HepG2 (cell line): ENCODE measurements around the gene LSM10. TPM values are rescaled to one million over a fixed set of nuclear protein-coding genes. Genes with fewer than 3 reads are reported as not detected.

Source experiments
- ARID4A ChIP-seq: sonication (generic); formaldehyde crosslinking; IDR thresholded peaks from 2 replicates; pipeline ENCODE4 v1.5.0; 2020; ENCODE audit warnings: mild to moderate bottlenecking, missing genetic modification reagents, borderline replicate concordance
- ATF7 ChIP-seq, 2 experiments: fragments of 450-650 bp in 1 of 2; sonication (generic) in 1 of 2; formaldehyde crosslinking in 1 of 2; IDR thresholded peaks; 2 replicates each; pipeline versions ENCODE4 v1.4.0 to v1.6.1; 2016 to 2020; ENCODE audit warnings: antibody characterized with exemption in 1 of 2, mild to moderate bottlenecking in 1 of 2, missing genetic modification reagents in 1 of 2
- ATF7-NPFF ChIP-seq: sonication (generic); formaldehyde crosslinking; IDR thresholded peaks from 2 replicates; pipeline ENCODE4 v1.8.1; 2023; ENCODE audit warnings: mild to moderate bottlenecking, low read depth, missing genetic modification reagents, moderate library complexity
- E2F1 ChIP-seq: sonication (generic); formaldehyde crosslinking; IDR thresholded peaks from 2 replicates; pipeline ENCODE4 v1.5.0; 2020; ENCODE audit warnings: missing genetic modification reagents
- FOXO4 ChIP-seq: sonication (generic); formaldehyde crosslinking; conservative IDR thresholded peaks from 2 replicates; pipeline ENCODE4 v1.8.1; 2023; ENCODE audit warnings: missing genetic modification reagents
- FOXP1 ChIP-seq, 2 experiments: fragments of 450-650 bp in 1 of 2; IDR thresholded peaks; 2 replicates each; pipeline ENCODE4 v1.6.1; 2017 to 2018; ENCODE audit warnings: antibody characterized with exemption in 1 of 2
- HMGXB4 ChIP-seq, 2 experiments: sonication (generic) in 1 of 2; formaldehyde crosslinking in 1 of 2; IDR thresholded peaks; 2 replicates each; pipeline versions ENCODE4 v1.4.0 to v1.6.1; 2018 to 2020; ENCODE audit warnings: missing genetic modification reagents in 2 of 2, borderline replicate concordance in 1 of 2, low read depth in 1 of 2, mild to moderate bottlenecking in 1 of 2, missing biosample characterization in 1 of 2
- MNT ChIP-seq: fragments of 450-650 bp; IDR thresholded peaks from 2 replicates; pipeline ENCODE4 v1.6.1; 2016
- PHF20 ChIP-seq: sonication (generic); formaldehyde crosslinking; IDR thresholded peaks from 2 replicates; pipeline ENCODE4 v1.5.0; 2020; ENCODE audit warnings: mild to moderate bottlenecking, missing genetic modification reagents
- SIN3A ChIP-seq: IDR thresholded peaks from 2 replicates; pipeline ENCODE4 v1.6.1; 2011; ENCODE audit warnings: low read depth, mild to moderate bottlenecking, control low read depth, low read length, borderline replicate concordance
- SMARCE1 ChIP-seq: fragments of 450-650 bp; IDR thresholded peaks from 2 replicates; pipeline ENCODE4 v1.6.1; 2017; ENCODE audit warnings: borderline replicate concordance
- ZNF777 ChIP-seq: sonication (generic); formaldehyde crosslinking; IDR thresholded peaks from 2 replicates; pipeline ENCODE4 v1.4.0; 2020; ENCODE audit warnings: missing genetic modification reagents
- ZNF800 ChIP-seq: sonication (generic); formaldehyde crosslinking; IDR thresholded peaks from 2 replicates; pipeline ENCODE4 v1.4.0; 2020; ENCODE audit warnings: missing genetic modification reagents
- polyA plus RNA-seq, 8 experiments: library from polyadenylated mRNA; depleted of rRNA in 3 of 8; stranded (reverse) in 7 of 8; unstranded in 1 of 8; fragments of >200 nt; fragmentation: Illumina TruSeq in 4 of 8; extraction: Trizol in 4 of 8; gene quantifications; 2 replicates each; pipeline versions ENCODE4 v1.2.1 to v1.2.3, GENCODE V29; 2011 to 2016; ENCODE audit warnings: low read depth in 4 of 8, missing spikeins in 1 of 8, mixed read lengths in 1 of 8; ENCODE audit not compliant: insufficient read depth in 1 of 8
- total RNA-seq, 5 experiments: library from RNA; depleted of rRNA; stranded (reverse); fragments of >200 nt; fragmentation: Illumina TruSeq; extraction: Trizol; gene quantifications; 2 replicates each; pipeline ENCODE4 v1.2.3, GENCODE V29; 2016; ENCODE audit warnings: low read depth in 1 of 5

Gene LSM10
- total and polyA plus RNA-seq, 2 of the 13 experiments (the other 11 are each of a cell fraction or from before 2014, with no cell fraction given): 14.0 to 52.0 TPM

GRCh38 chr1:36397378-36398230 lies at the start of gene LSM10 (continued):
- peak in 1 of 2 experiments; percentile 53; a peak in 1 of 4 replicates for TF ChIP-seq HMGXB4 (CRISPR knock-in tag; IDR thresholded peaks at IDR 0.05; ENCODE audit: borderline replicate concordance in 1 of 2, low read depth in 1 of 2)
- TF ChIP-seq ARID4A: peak; percentile 96
- TF ChIP-seq ZNF777 (CRISPR knock-in tag): peak; percentile 69; the same call in 1 of the 2 replicates
- TF ChIP-seq MNT: peak; percentile 52
- peak; percentile 89 for TF ChIP-seq SIN3A
- TF ChIP-seq FOXO4: 0 out of 2 replicates have a peak, but pooled peaks have one; percentile 78
- peak; percentile 77 for TF ChIP-seq E2F1 (CRISPR knock-in tag)
- TF ChIP-seq ATF7 (IDR thresholded peaks at IDR 0.05): no peak
- TF ChIP-seq ATF7 (CRISPR knock-in tag; IDR thresholded peaks at IDR 0.05): no peak
- TF ChIP-seq FOXP1 (IDR thresholded peaks at IDR 0.05): no peak
- TF ChIP-seq FOXP1 (CRISPR knock-in tag; IDR thresholded peaks at IDR 0.05): 0 out of 2 replicates have a peak, but pooled peaks have one; percentile 20
- TF ChIP-seq PHF20 (CRISPR knock-in tag): peak; percentile 62; the same call in 1 of the 2 replicates
- no peak for TF ChIP-seq SMARCE1
- peak; percentile 68; the same call in 1 of the 2 replicates for TF ChIP-seq ATF7-NPFF (CRISPR knock-in tag)
- TF ChIP-seq ZNF800 (CRISPR knock-in tag): 0 out of 2 replicates have a peak, but pooled peaks have one; percentile 56
